ENCODE measurements around the gene AMMECR1L.
"Not testable (repeated sequence)": the region's sequence is repeated elsewhere in the genome, so short reads cannot be mapped to it uniquely, and the experiment has no call there.

Gene AMMECR1L

GRCh38 chr2:127885780-127886592 lies at the start of gene AMMECR1L:
Gene AMMECR1L (minus strand): TSS chr2:127885956. CDS start chr2:127874234, 11,722 bp downstream.
- H3K9ac ChIP-seq (ENCODE audit: low read depth, low read length) = peak within 1 kb of the TSS; percentile 63
- H3K9me3 ChIP-seq (ENCODE audit: control insufficient read depth, insufficient read depth, low read length); H3K4me1 ChIP-seq (ENCODE audit: insufficient read depth, low read length); H3K36me3 ChIP-seq (ENCODE audit: insufficient read depth, low read length): not testable (repeated sequence)

- Histone ChIP-seq H3K9ac (ENCODE audit: low read depth, low read length) (no peak overlapping the region), H3K36me3 (ENCODE audit: insufficient read depth, low read length) (no peaks in the 10 kb centered on the region), H3K4me1 (ENCODE audit: insufficient read depth, low read length) (no peaks in the 10 kb centered on the region), H3K9me3 (ENCODE audit: control insufficient read depth, insufficient read depth, low read length) (no peaks in the 10 kb centered on the region)
These were observed 49.6 kb upstream of the AMMECR1L start for GRCh38 chr2:127935337-127935736.

- Histone ChIP-seq H3K9me3 (ENCODE audit: control insufficient read depth, insufficient read depth, low read length) (no peaks in the 10 kb centered on the region), H3K36me3 (ENCODE audit: insufficient read depth, low read length) (no peaks in the 10 kb centered on the region), H3K9ac (ENCODE audit: low read depth, low read length) (no peak overlapping the region), H3K4me1 (ENCODE audit: insufficient read depth, low read length) (no peaks in the 10 kb centered on the region)
These were observed 46.6 kb upstream of the AMMECR1L start for GRCh38 chr2:127932199-127932876.

GRCh38 chr2:127929449-127929848 lies 43.7 kb upstream of the AMMECR1L start:
- Histone ChIP-seq H3K4me1 (ENCODE audit: insufficient read depth, low read length) (no peaks in the 10 kb centered on the region), H3K9me3 (ENCODE audit: control insufficient read depth, insufficient read depth, low read length) (no peaks in the 10 kb centered on the region), H3K9ac (ENCODE audit: low read depth, low read length) (no peak overlapping the region)

GRCh38 chr2:127927384-127927783 lies 41.6 kb upstream of the AMMECR1L start:
- H3K9ac ChIP-seq (ENCODE audit: low read depth, low read length) = no peak overlapping the region
- no peaks in the 10 kb centered on the region for H3K4me1 ChIP-seq (ENCODE audit: insufficient read depth, low read length)
- H3K9me3 ChIP-seq (ENCODE audit: control insufficient read depth, insufficient read depth, low read length) = no peaks in the 10 kb centered on the region
- H3K36me3 ChIP-seq (ENCODE audit: insufficient read depth, low read length) = no peaks in the 10 kb centered on the region

More at GRCh38 chr2:127929449-127929848, 43.7 kb upstream of the AMMECR1L start:
- no peaks in the 10 kb centered on the region for H3K36me3 ChIP-seq (ENCODE audit: insufficient read depth, low read length)

GRCh38 chr2:127917916-127918315 lies 32.2 kb upstream of the AMMECR1L start:
- no peaks in the 10 kb centered on the region for H3K9me3 ChIP-seq (ENCODE audit: control insufficient read depth, insufficient read depth, low read length)
- H3K36me3 ChIP-seq (ENCODE audit: insufficient read depth, low read length) = no peaks in the 10 kb centered on the region
- H3K9ac ChIP-seq (ENCODE audit: low read depth, low read length) = no peak overlapping the region
- no peaks in the 10 kb centered on the region for H3K4me1 ChIP-seq (ENCODE audit: insufficient read depth, low read length)

- Histone ChIP-seq H3K36me3 (ENCODE audit: insufficient read depth, low read length) (no peaks in the 10 kb centered on the region), H3K9me3 (ENCODE audit: control insufficient read depth, insufficient read depth, low read length) (no peaks in the 10 kb centered on the region), H3K9ac (ENCODE audit: low read depth, low read length) (no peak overlapping the region), H3K4me1 (ENCODE audit: insufficient read depth, low read length) (no peaks in the 10 kb centered on the region)
These were observed 28.2 kb upstream of the AMMECR1L start for GRCh38 chr2:127913808-127914457.

DNA sequence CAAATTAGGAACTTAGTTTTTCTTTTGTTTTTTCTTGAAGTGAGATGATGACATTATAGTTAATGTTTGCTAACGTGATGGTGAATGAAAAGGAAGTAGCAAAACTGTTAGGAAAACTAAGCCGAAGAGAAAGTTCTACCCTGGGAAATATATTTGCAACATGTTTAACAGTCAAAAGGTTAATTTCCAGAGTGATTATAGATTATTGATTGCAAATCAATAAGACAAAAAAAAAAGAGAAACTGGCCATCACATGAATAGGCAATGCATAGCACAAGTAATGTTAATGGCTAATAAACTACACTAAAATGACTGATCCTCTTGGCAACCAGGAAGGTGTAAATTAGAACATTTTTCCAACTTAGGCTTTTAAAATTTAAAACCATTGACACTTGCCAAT lies 26.0 kb upstream of the AMMECR1L start:
- no peaks in the 10 kb centered on the region for H3K4me1 ChIP-seq (ENCODE audit: insufficient read depth, low read length)

GRCh38 chr2:127910415-127910814 lies 24.7 kb upstream of the AMMECR1L start:
- no peaks in the 10 kb centered on the region for H3K9me3 ChIP-seq (ENCODE audit: control insufficient read depth, insufficient read depth, low read length)
- H3K36me3 ChIP-seq (ENCODE audit: insufficient read depth, low read length) = no peaks in the 10 kb centered on the region
- no peaks in the 10 kb centered on the region for H3K4me1 ChIP-seq (ENCODE audit: insufficient read depth, low read length)

More for the DNA sequence above, 26.0 kb upstream of the AMMECR1L start:
- no peaks in the 10 kb centered on the region for H3K9me3 ChIP-seq (ENCODE audit: control insufficient read depth, insufficient read depth, low read length)
- H3K9ac ChIP-seq (ENCODE audit: low read depth, low read length) = no peak overlapping the region
- no peaks in the 10 kb centered on the region for H3K36me3 ChIP-seq (ENCODE audit: insufficient read depth, low read length)

DNA sequence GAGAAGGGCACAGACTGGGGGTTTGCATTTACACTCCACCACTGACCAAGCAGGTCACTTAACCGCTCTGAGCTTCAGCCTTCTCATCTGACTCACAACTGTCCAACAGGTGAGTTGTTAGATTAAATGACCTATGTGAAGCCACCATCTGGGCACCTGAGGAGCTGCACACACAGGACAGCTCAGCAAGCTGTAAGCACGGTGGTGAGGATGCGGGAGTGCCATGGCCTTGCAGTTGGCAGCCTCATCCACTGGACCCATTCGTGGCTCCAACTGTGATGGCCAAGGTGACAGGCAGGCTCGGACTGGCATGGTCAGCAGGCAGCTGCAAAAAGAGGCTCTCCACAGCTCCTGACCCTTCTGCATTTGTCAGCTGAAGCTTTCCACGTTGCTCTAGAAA lies 23.3 kb upstream of the AMMECR1L start:
- Histone ChIP-seq H3K9ac (ENCODE audit: low read depth, low read length) (no peak overlapping the region), H3K9me3 (ENCODE audit: control insufficient read depth, insufficient read depth, low read length) (no peaks in the 10 kb centered on the region), H3K36me3 (ENCODE audit: insufficient read depth, low read length) (no peaks in the 10 kb centered on the region), H3K4me1 (ENCODE audit: insufficient read depth, low read length) (no peaks in the 10 kb centered on the region)

More at GRCh38 chr2:127910415-127910814, 24.7 kb upstream of the AMMECR1L start:
- no peak overlapping the region for H3K9ac ChIP-seq (ENCODE audit: low read depth, low read length)

GRCh38 chr2:127907733-127908400 lies 22.1 kb upstream of the AMMECR1L start:
- H3K9ac ChIP-seq (ENCODE audit: low read depth, low read length); H3K9me3 ChIP-seq (ENCODE audit: control insufficient read depth, insufficient read depth, low read length); H3K4me1 ChIP-seq (ENCODE audit: insufficient read depth, low read length); H3K36me3 ChIP-seq (ENCODE audit: insufficient read depth, low read length): not testable (repeated sequence)

DNA sequence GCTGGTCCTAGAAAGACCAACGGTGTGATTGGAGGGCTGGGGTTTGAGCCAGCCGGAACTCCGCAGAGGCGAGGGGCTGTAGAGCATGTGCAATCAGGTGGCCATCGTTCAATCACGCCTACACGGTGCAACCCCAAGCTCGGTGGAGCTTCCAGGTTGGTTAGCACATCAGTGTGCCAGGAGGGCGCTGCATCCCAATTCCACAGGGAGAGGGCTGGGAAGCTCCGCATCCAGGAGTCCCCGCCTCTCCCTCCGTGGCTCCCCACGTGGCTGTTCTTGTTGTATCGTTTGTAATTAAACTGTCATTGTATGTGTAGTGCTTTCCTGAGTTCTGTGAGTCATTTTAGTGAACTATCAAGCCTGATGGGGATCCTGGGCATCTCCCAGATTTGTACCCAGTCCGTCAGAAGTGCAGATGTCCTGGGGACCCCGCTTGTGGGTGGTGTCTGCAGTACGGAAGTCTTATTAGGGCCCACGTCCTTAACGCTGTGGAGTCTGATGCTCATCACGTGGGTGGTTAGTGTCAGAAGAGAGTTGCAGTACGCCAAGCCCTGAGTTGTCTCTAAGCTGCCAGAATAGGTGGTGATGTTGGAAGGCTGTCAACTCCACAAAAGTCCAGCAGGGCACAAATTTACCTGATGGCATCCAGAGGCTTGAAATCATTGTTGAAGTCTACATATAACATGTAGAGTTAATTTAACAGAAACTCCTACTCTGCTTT lies 20.6 kb upstream of the AMMECR1L start:
- Histone ChIP-seq H3K36me3 (ENCODE audit: insufficient read depth, low read length) (no peaks in the 10 kb centered on the region), H3K9me3 (ENCODE audit: control insufficient read depth, insufficient read depth, low read length) (no peaks in the 10 kb centered on the region), H3K4me1 (ENCODE audit: insufficient read depth, low read length) (no peaks in the 10 kb centered on the region), H3K9ac (ENCODE audit: low read depth, low read length) (no peak overlapping the region)

GRCh38 chr2:127901339-127902056 lies 15.7 kb upstream of the AMMECR1L start:
- no peaks in the 10 kb centered on the region for H3K36me3 ChIP-seq (ENCODE audit: insufficient read depth, low read length)
- no peak overlapping the region for H3K9ac ChIP-seq (ENCODE audit: low read depth, low read length)
- H3K4me1 ChIP-seq (ENCODE audit: insufficient read depth, low read length) = no peaks in the 10 kb centered on the region
- no peaks in the 10 kb centered on the region for H3K9me3 ChIP-seq (ENCODE audit: control insufficient read depth, insufficient read depth, low read length)
